GM23338 (cell line): Measurements from ENCODE around the gene USP36. TPM values are rescaled to one million over a fixed set of nuclear protein-coding genes. Genes with fewer than 3 reads are reported as not detected.

Experiments
- ATAC-seq: fragments of 200-7000 bp; cut with Tn5 transposase; 3 replicates; pipeline ENCODE4 v1.9.1; 2020
- DNase-seq: peaks from one replicate; pipeline ENCODE4 v3.0.0-alpha.2; 2015; ENCODE audit warnings: low spot score
- H2AFZ ChIP-seq: fragments of 200-600 bp; sonication (generic); 2 replicates; pipeline ENCODE4 v1.8.0; 2016; ENCODE audit warnings: antibody characterized with exemption, mild to moderate bottlenecking, moderate library complexity
- H3F3A ChIP-seq: fragments of 200-600 bp; sonication (generic); replicated peaks from 2 replicates; pipeline ENCODE4 v1.8.0; 2017; ENCODE audit warnings: antibody characterized with exemption, mixed run types, low read depth
- H3K27ac ChIP-seq: fragments of 200-600 bp; sonication (generic); 2 replicates; pipeline ENCODE4 v1.6.1; 2016; ENCODE audit warnings: low read depth
- H3K27me3 ChIP-seq: fragments of 200-600 bp; sonication (generic); 2 replicates; pipeline ENCODE4 v1.8.0; 2016; ENCODE audit warnings: mild to moderate bottlenecking, mixed run types, moderate library complexity; ENCODE audit not compliant: insufficient read depth
- H3K36me3 ChIP-seq: fragments of 200-600 bp; sonication (generic); 2 replicates; pipeline ENCODE4 v1.8.0; 2016; ENCODE audit warnings: mild to moderate bottlenecking; ENCODE audit not compliant: insufficient read depth
- H3K4me1 ChIP-seq: fragments of 200-600 bp; sonication (generic); 2 replicates; pipeline ENCODE4 v1.8.0; 2016; ENCODE audit warnings: mild to moderate bottlenecking, moderate library complexity; ENCODE audit not compliant: insufficient read depth
- H3K4me2 ChIP-seq: fragments of 200-600 bp; sonication (generic); 2 replicates; pipeline ENCODE4 v1.7.1; 2017; ENCODE audit warnings: mixed run types
- H3K4me3 ChIP-seq: fragments of 200-600 bp; sonication (generic); 2 replicates; pipeline ENCODE4 v1.6.1; 2016; ENCODE audit warnings: mixed run types
- H3K79me2 ChIP-seq: fragments of 200-600 bp; sonication (generic); replicated peaks from 2 replicates; pipeline ENCODE4 v1.8.0; 2017; ENCODE audit warnings: mild to moderate bottlenecking; ENCODE audit not compliant: insufficient read depth
- H3K9me2 ChIP-seq: fragments of 200-600 bp; sonication (generic); 2 replicates; pipeline ENCODE4 v1.8.0; 2017; ENCODE audit not compliant: insufficient read depth
- H4K20me1 ChIP-seq: fragments of 200-600 bp; sonication (generic); replicated peaks from 2 replicates; pipeline ENCODE4 v1.8.0; 2017; ENCODE audit warnings: mild to moderate bottlenecking; ENCODE audit not compliant: insufficient read depth
- H3K27ac Mint-ChIP-seq: 2 replicates; pipeline ENCODE4 v1.8.0; 2020; ENCODE audit warnings: inconsistent platforms, mild to moderate bottlenecking, moderate library complexity, mixed read lengths
- H3K27me3 Mint-ChIP-seq: 3 replicates; pipeline ENCODE4 v1.8.0; 2022; ENCODE audit warnings: low read depth, mild to moderate bottlenecking, moderate library complexity, mixed read lengths, inconsistent platforms; ENCODE audit not compliant: insufficient read depth, poor library complexity
- H3K36me3 Mint-ChIP-seq: 3 replicates; pipeline ENCODE4 v1.8.0; 2021; ENCODE audit warnings: low read depth, mild to moderate bottlenecking, inconsistent platforms, moderate library complexity, mixed read lengths
- H3K4me1 Mint-ChIP-seq: 3 replicates; pipeline ENCODE4 v1.8.0; 2020; ENCODE audit warnings: mild to moderate bottlenecking, inconsistent platforms, mixed read lengths
- H3K4me3 Mint-ChIP-seq: 3 replicates; pipeline ENCODE4 v1.8.0; 2021; ENCODE audit warnings: moderate library complexity, mild to moderate bottlenecking, inconsistent platforms, mixed read lengths
- H3K9me3 Mint-ChIP-seq: 3 replicates; pipeline ENCODE4 v1.8.0; 2020; ENCODE audit warnings: moderate library complexity, mild to moderate bottlenecking, inconsistent platforms, mixed read lengths
- EZH2 ChIP-seq: fragments of 200-600 bp; sonication (generic); IDR thresholded peaks from one replicate; pipeline ENCODE4 v1.8.0; 2017; ENCODE audit warnings: antibody characterized with exemption, mild to moderate bottlenecking, low read depth; ENCODE audit not compliant: unreplicated experiment
- JUNB ChIP-seq: IDR thresholded peaks from one replicate; pipeline ENCODE4 v1.6.1; 2016; ENCODE audit warnings: antibody characterized with exemption; ENCODE audit not compliant: unreplicated experiment
- NANOG ChIP-seq: IDR thresholded peaks from 2 replicates; pipeline ENCODE4 v1.6.1; 2016; ENCODE audit warnings: antibody characterized with exemption, borderline replicate concordance
- STAT1 ChIP-seq: IDR thresholded peaks from one replicate; pipeline ENCODE4 v1.6.1; 2016; ENCODE audit warnings: antibody characterized with exemption; ENCODE audit not compliant: unreplicated experiment
- ZNF114 ChIP-seq: fragments of 250-450 bp; sonication (Bioruptor Pico); IDR thresholded peaks from 2 replicates; pipeline ENCODE4 v1.5.0; 2020; ENCODE audit warnings: mild to moderate bottlenecking, moderate library complexity
- polyA plus RNA-seq: library from polyadenylated mRNA; unstranded; fragments of >200 nt; fragmentation: Nextera tagmentation; extraction: Ambion mirVana; gene quantifications from 2 replicates; pipeline ENCODE4 v1.2.1, GENCODE V29; 2016
- total RNA-seq: library from RNA; depleted of rRNA; stranded (reverse); fragments of >200 nt; shearing (Covaris generic); gene quantifications from 2 replicates; pipeline ENCODE4 v1.2.3, GENCODE V29; 2014
- TF ChIP-seq, protein P1 (sequence below), 2 experiments: fragments of 200-600 bp in 1 of 2; sonication (generic) in 1 of 2; conservative IDR thresholded peaks; 2 replicates each; pipeline versions ENCODE4 v1.5.1 to v1.6.1; 2016 to 2017; ENCODE audit warnings: antibody characterized with exemption in 2 of 2, low read depth in 2 of 2, mild to moderate bottlenecking in 2 of 2, moderate library complexity in 1 of 2
- TF ChIP-seq, protein P2 (sequence below): fragments of 250-450 bp; sonication (Bioruptor Pico); IDR thresholded peaks from 2 replicates; pipeline ENCODE4 v1.5.0; 2020; ENCODE audit warnings: mild to moderate bottlenecking, moderate library complexity

Gene USP36
- total and polyA plus RNA-seq, 2 experiments from 2014 or later = 36.2 to 55.5 TPM

DNA sequence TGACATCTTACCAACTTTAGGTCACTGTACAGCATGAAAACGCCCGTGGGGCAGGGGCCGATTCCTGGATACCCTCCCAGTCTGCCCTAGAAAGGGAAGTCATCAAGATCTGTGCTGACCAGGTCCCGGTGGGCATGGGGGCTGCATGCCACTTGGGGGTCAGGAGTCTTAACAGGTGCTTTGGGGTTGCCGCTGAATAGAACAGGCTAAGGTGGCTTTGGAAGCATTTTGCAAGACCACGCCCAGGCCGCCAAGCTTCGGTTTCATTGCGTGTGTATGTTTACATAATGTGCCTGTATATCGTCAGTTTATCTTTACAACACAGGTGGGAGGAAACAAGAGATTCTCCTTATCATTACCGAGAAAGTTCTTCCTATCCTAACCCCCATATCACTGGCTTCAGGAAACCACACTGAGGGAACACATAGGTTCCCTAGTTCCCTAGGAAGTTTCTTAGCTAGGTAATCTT is 13.3 kb upstream of the USP36 start:
- Mint-ChIP-seq H3K27me3 (peaks cover 2% of the 10 kb centered on the region), H3K9me3 (no peaks in the 10 kb centered on the region), H3K27ac (no peak overlapping the region), H3K36me3 (no peaks in the 10 kb centered on the region), H3K4me3 (no peak overlapping the region), H3K4me1 (no peaks in the 10 kb centered on the region)
- Histone ChIP-seq H4K20me1 (no peaks in the 10 kb centered on the region), H3K27ac (no peak overlapping the region), H3K4me2 (no peak overlapping the region), H3K79me2 (no peaks in the 10 kb centered on the region), H3K9me2 (no peaks in the 10 kb centered on the region), H3K4me3 (no peak overlapping the region), H3F3A (no peaks in the 10 kb centered on the region), H3K4me1 (no peaks in the 10 kb centered on the region), H3K27me3 (no peaks in the 10 kb centered on the region), H3K36me3 (no peaks in the 10 kb centered on the region), H2AFZ (no peak overlapping the region)
- no peak for TF ChIP-seq EZH2
- no peak for ATAC-seq
- DNase-seq = no peak

DNA sequence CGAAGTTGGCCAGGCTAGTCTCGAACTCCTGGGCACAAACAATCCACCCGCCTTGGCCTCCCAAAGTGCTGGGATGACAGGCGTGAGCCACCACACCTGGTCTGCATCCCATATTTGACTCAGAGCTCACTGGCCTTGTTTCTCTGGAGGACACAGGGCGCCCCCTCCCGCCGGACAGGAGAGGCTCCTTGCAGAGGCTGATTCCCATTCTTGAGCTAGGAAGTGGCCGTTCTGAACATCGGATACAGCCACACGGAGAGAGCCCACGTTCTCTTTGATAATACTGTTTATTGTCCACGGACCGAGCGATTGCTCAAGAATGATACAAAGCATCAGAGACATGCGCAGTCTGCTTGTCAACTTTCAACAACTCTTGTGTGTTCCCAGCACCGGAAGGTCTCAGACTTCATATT is 12.1 kb upstream of the USP36 start:
- Histone ChIP-seq H4K20me1 (no peaks in the 10 kb centered on the region), H3K27ac (no peak overlapping the region), H3K4me1 (no peaks in the 10 kb centered on the region), H3F3A (no peaks in the 10 kb centered on the region), H3K4me2 (no peak overlapping the region), H3K9me2 (no peaks in the 10 kb centered on the region), H3K79me2 (no peaks in the 10 kb centered on the region), H3K27me3 (no peaks in the 10 kb centered on the region), H3K4me3 (no peak overlapping the region), H2AFZ (no peak overlapping the region), H3K36me3 (no peaks in the 10 kb centered on the region)
- peak; percentile 62 for DNase-seq
- TF ChIP-seq ZNF114 (CRISPR knock-in tag) (no peak), STAT1 (no peak), NANOG (no peak), JUNB (no peak)
- TF ChIP-seq, protein P1, sequence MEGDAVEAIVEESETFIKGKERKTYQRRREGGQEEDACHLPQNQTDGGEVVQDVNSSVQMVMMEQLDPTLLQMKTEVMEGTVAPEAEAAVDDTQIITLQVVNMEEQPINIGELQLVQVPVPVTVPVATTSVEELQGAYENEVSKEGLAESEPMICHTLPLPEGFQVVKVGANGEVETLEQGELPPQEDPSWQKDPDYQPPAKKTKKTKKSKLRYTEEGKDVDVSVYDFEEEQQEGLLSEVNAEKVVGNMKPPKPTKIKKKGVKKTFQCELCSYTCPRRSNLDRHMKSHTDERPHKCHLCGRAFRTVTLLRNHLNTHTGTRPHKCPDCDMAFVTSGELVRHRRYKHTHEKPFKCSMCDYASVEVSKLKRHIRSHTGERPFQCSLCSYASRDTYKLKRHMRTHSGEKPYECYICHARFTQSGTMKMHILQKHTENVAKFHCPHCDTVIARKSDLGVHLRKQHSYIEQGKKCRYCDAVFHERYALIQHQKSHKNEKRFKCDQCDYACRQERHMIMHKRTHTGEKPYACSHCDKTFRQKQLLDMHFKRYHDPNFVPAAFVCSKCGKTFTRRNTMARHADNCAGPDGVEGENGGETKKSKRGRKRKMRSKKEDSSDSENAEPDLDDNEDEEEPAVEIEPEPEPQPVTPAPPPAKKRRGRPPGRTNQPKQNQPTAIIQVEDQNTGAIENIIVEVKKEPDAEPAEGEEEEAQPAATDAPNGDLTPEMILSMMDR (conservative IDR thresholded peaks at IDR 0.05; ENCODE audit: low read depth in 2 of 2) = peak; percentile 46 to 59
- TF ChIP-seq, protein P2, sequence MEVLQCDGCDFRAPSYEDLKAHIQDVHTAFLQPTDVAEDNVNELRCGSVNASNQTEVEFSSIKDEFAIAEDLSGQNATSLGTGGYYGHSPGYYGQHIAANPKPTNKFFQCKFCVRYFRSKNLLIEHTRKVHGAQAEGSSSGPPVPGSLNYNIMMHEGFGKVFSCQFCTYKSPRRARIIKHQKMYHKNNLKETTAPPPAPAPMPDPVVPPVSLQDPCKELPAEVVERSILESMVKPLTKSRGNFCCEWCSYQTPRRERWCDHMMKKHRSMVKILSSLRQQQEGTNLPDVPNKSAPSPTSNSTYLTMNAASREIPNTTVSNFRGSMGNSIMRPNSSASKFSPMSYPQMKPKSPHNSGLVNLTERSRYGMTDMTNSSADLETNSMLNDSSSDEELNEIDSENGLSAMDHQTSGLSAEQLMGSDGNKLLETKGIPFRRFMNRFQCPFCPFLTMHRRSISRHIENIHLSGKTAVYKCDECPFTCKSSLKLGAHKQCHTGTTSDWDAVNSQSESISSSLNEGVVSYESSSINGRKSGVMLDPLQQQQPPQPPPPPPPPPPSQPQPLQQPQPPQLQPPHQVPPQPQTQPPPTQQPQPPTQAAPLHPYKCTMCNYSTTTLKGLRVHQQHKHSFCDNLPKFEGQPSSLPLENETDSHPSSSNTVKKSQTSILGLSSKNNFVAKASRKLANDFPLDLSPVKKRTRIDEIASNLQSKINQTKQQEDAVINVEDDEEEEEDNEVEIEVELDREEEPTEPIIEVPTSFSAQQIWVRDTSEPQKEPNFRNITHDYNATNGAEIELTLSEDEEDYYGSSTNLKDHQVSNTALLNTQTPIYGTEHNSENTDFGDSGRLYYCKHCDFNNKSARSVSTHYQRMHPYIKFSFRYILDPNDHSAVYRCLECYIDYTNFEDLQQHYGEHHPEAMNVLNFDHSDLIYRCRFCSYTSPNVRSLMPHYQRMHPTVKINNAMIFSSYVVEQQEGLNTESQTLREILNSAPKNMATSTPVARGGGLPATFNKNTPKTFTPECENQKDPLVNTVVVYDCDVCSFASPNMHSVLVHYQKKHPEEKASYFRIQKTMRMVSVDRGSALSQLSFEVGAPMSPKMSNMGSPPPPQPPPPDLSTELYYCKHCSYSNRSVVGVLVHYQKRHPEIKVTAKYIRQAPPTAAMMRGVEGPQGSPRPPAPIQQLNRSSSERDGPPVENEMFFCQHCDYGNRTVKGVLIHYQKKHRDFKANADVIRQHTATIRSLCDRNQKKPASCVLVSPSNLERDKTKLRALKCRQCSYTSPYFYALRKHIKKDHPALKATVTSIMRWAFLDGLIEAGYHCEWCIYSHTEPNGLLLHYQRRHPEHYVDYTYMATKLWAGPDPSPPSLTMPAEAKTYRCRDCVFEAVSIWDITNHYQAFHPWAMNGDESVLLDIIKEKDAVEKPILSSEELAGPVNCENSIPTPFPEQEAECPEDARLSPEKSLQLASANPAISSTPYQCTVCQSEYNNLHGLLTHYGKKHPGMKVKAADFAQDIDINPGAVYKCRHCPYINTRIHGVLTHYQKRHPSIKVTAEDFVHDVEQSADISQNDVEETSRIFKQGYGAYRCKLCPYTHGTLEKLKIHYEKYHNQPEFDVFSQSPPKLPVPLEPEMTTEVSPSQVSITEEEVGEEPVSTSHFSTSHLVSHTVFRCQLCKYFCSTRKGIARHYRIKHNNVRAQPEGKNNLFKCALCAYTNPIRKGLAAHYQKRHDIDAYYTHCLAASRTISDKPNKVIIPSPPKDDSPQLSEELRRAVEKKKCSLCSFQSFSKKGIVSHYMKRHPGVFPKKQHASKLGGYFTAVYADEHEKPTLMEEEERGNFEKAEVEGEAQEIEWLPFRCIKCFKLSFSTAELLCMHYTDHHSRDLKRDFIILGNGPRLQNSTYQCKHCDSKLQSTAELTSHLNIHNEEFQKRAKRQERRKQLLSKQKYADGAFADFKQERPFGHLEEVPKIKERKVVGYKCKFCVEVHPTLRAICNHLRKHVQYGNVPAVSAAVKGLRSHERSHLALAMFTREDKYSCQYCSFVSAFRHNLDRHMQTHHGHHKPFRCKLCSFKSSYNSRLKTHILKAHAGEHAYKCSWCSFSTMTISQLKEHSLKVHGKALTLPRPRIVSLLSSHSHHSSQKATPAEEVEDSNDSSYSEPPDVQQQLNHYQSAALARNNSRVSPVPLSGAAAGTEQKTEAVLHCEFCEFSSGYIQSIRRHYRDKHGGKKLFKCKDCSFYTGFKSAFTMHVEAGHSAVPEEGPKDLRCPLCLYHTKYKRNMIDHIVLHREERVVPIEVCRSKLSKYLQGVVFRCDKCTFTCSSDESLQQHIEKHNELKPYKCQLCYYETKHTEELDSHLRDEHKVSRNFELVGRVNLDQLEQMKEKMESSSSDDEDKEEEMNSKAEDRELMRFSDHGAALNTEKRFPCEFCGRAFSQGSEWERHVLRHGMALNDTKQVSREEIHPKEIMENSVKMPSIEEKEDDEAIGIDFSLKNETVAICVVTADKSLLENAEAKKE (CRISPR knock-in tag) = no peak
- ATAC-seq = peak; percentile 63
- Mint-ChIP-seq H3K27me3 (peaks cover 2% of the 10 kb centered on the region), H3K4me1 (no peaks in the 10 kb centered on the region), H3K9me3 (no peaks in the 10 kb centered on the region), H3K4me3 (no peak overlapping the region), H3K27ac (no peak overlapping the region), H3K36me3 (no peaks in the 10 kb centered on the region)
